ENCODE data around the gene ATP8B4. TPM values are rescaled to one million over a fixed set of nuclear protein-coding genes. Genes with fewer than 3 reads are reported as not detected.
A peak's percentile ranks its signal among the peaks of the same experiment; 100 is the strongest.

ATP8B4 gene
- total and polyA plus RNA-seq, 8 donors: 2.1 to 8.1 (median 2.9) TPM

DNA sequence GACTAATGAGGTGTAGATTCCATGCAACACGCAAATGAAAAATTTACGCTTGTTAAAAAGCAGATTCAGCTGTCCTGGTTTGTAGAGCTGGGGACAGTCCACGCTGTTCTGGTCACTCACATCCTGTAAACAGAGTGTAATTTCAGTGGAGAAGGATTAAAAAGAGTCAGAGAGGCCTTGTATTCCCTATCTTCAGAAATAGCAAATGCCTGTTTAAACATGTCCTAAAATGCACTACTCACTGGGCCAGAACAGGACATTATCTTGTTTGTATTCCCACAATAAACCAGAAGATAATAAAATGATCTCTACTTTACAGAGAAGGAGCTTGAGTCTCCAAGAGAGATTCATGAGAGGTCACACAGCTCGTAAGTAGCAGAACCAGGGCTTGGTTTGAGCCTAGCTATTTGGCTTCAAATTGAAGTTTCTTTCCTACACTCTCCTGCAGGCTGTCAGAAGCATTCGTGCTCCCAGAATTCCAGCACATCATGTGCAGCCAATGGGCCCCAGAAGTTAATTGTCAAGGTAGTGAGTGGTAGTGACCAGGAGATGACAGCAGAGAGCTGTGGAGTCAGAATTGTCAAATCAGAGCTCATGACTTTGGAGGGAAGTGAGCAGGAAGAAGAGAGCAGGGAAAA lies 242.5 kb downstream of the ATP8B4 start:
- DNase-seq: no peak
- Histone ChIP-seq H3K9me3 (no peaks in the 10 kb centered on the region), H3K4me3 (no peak overlapping the region), H3K36me3 (peaks cover 0 to 28% of the 10 kb centered on the region in 2 donors), H3K27ac (peak overlapping the region; percentile 39 to 74), H3K27me3 (no peaks in the 10 kb centered on the region), H3K4me1 (no peaks in the 10 kb centered on the region)
- ATAC-seq: peak; percentile 20
- intact Hi-C loops (cut with DNase I): no loop called here
- TF ChIP-seq, protein P1, sequence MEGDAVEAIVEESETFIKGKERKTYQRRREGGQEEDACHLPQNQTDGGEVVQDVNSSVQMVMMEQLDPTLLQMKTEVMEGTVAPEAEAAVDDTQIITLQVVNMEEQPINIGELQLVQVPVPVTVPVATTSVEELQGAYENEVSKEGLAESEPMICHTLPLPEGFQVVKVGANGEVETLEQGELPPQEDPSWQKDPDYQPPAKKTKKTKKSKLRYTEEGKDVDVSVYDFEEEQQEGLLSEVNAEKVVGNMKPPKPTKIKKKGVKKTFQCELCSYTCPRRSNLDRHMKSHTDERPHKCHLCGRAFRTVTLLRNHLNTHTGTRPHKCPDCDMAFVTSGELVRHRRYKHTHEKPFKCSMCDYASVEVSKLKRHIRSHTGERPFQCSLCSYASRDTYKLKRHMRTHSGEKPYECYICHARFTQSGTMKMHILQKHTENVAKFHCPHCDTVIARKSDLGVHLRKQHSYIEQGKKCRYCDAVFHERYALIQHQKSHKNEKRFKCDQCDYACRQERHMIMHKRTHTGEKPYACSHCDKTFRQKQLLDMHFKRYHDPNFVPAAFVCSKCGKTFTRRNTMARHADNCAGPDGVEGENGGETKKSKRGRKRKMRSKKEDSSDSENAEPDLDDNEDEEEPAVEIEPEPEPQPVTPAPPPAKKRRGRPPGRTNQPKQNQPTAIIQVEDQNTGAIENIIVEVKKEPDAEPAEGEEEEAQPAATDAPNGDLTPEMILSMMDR (IDR thresholded peaks at IDR 0.05): peak in 1 of 2 donors; percentile 9

DNA sequence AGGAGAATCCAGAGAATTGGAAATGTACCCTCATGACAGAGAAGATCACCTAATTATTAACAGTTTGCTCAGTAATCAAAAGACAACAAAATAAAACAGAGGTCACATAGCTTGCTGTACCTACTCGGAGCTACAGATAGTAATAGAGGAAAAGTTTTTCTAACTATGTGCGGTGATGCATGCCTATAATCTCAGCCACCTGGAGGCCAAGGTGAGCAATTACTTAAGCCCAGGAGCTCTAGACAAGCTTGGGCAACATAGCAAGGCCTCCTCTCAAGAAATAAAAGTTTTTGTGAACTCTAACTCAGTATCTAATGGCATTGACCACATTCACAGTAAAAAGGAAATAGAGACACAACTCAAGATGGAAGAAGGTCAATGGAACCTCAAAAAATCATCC lies 243.6 kb downstream of the ATP8B4 start:
- DNase-seq (no peak), ATAC-seq (no peak)
- H3K36me3 ChIP-seq: peaks cover 0 to 28% of the 10 kb centered on the region in 2 donors
- no peak overlapping the region for H3K27ac ChIP-seq
- intact Hi-C loops (cut with DNase I): no loop called here
- H3K4me3 ChIP-seq: no peak overlapping the region
- no peaks in the 10 kb centered on the region for H3K4me1 ChIP-seq
- H3K27me3 ChIP-seq: no peaks in the 10 kb centered on the region
- TF ChIP-seq, protein P1 (IDR thresholded peaks at IDR 0.05): no peak
- H3K9me3 ChIP-seq: no peaks in the 10 kb centered on the region

DNA sequence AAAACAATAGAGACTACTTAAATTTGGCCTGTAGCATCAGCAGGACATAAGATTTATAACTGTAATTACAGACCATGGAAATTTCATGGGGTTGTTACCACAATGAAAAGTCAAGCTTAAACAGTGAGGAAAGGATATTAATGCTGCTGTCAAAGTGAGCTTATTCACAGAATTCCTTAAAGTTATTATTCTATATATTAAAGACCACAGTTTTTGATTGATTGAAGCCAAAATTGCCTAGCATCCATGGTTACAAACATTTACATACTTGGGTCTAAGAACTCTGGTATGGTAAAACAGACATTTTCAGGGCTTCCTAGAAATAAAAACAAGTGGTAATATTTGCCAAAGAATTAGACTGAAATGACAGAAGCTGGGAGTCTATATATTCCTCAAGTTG lies 248.6 kb downstream of the ATP8B4 start:
- H3K9me3 ChIP-seq: no peaks in the 10 kb centered on the region
- no peak overlapping the region for H3K4me3 ChIP-seq
- no peaks in the 10 kb centered on the region for H3K27me3 ChIP-seq
- H3K4me1 ChIP-seq: no peaks in the 10 kb centered on the region
- H3K36me3 ChIP-seq: peaks cover 0 to 14% of the 10 kb centered on the region in 2 donors
- no peak overlapping the region for H3K27ac ChIP-seq
- DNase-seq (no peak), ATAC-seq (no peak)
- TF ChIP-seq, protein P1 (IDR thresholded peaks at IDR 0.05): no peak
- intact Hi-C loops (cut with DNase I): no loop called here

DNA sequence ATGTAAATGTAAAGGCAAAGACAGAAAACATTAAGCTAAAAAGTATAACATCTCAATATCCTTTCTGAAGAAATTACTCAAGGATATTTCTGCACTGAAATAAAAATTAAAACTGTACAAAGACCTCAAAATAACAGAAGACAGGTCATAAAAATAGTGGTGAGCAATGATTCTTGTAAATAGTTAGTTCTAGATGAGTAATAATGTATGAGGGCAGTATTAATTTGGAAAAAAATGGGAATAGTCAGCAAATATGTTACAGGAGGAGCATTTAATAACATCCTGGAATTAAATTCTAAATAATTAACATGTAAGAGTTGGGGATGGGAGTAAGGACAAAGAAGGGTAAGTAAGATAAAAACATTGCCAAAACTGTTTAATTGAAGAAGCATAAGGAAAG lies 250.7 kb downstream of the ATP8B4 start:
- H3K4me1 ChIP-seq: no peaks in the 10 kb centered on the region
- no peaks in the 10 kb centered on the region for H3K36me3 ChIP-seq
- DNase-seq: no peak
- intact Hi-C loops (cut with DNase I): no loop called here
- TF ChIP-seq, protein P1 (IDR thresholded peaks at IDR 0.05): no peak
- H3K27me3 ChIP-seq: no peaks in the 10 kb centered on the region
- no peaks in the 10 kb centered on the region for H3K9me3 ChIP-seq
- no peak overlapping the region for H3K27ac ChIP-seq
- H3K4me3 ChIP-seq: no peak overlapping the region
- ATAC-seq: no peak

DNA sequence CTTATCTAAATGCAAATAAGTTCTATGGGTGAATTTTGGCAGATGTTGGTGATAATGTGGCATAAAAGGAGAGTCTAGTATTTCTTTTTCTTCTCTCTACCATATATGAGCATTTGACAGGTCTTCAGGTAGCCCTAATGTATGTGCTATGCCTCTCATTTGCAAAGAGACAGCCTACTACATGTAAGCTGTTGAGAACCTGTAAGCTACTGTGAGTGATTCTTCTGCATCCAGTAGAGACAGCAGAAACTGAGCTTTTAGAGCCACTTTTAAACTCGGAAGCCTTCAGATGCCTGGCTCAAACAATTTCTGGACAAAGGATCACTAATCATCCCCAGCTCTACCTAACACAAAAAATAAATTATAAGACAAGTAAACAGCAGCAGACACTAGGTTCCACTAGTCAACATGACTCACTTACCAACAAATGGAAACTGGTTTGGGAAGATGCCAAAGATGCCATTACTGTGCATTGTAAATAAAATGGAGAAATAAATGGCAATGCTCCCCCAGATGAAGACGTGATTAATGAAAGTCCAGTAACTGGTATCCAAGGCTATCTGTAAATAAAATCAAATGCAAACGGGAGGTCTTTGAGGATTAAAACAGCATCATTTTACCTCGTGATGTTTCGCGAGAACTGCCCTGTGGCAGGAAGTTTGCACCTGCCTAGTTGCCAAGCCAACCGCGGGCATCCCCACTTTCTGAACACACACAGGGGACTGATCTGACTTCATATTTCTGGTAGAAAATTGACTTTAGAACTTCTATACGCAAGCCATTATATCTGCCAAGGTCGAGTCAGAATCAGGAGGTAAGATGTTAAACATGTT lies 252.9 kb downstream of the ATP8B4 start:
- intact Hi-C loops (cut with DNase I): no loop called here

More for the DNA sequence above, 252.9 kb downstream of the ATP8B4 start:
- Histone ChIP-seq H3K4me1 (no peaks in the 10 kb centered on the region), H3K27me3 (no peaks in the 10 kb centered on the region), H3K9me3 (no peaks in the 10 kb centered on the region), H3K36me3 (peaks cover 0 to 5% of the 10 kb centered on the region in 2 donors), H3K27ac (no peak overlapping the region), H3K4me3 (no peak overlapping the region)
- ATAC-seq (no peak), DNase-seq (no peak)
- TF ChIP-seq, protein P1 (IDR thresholded peaks at IDR 0.05): no peak

All from left lung (tissue), 10 donors.